ENCODE measurements around the gene ZNF33B. TPM values are rescaled to one million over a fixed set of nuclear protein-coding genes. Genes with fewer than 3 reads are reported as not detected.

The ZNF33B gene
- total RNA-seq, 1 experiment from 2014 or later: 21.1 TPM

- Histone ChIP-seq H3K4me1 (ENCODE audit: control insufficient read depth in 1 of 2, insufficient read depth in 2 of 2, low read length in 2 of 2) (no peaks in the 10 kb centered on the region), H3K4me3 (replicated peaks in 1 of 2; ENCODE audit: low read depth in 1 of 2, low read length in 2 of 2) (no peak overlapping the region), H3K4me2 (ENCODE audit: low read length) (no peak overlapping the region), H3K36me3 (ENCODE audit: control insufficient read depth in 1 of 2, insufficient read depth in 2 of 2, low read length in 2 of 2) (peaks cover 2 to 15% of the 10 kb centered on the region in 2 experiments), H2AFZ (ENCODE audit: low read depth, low read length, poor library complexity, severe bottlenecking) (no peak overlapping the region), H3K27ac (ENCODE audit: low read depth, low read length) (no peak overlapping the region), H3K9me3 (ENCODE audit: control insufficient read depth in 1 of 2, insufficient read depth in 1 of 2, low read depth in 1 of 2, low read length in 2 of 2) (no peaks in the 10 kb centered on the region), H3K9ac (ENCODE audit: low read length) (no peak overlapping the region), H3K9me2 (ENCODE audit: insufficient read depth) (no peaks in the 10 kb centered on the region), H3K79me2 (ENCODE audit: insufficient read depth, low read length) (peaks cover 7% of the 10 kb centered on the region; the same call in 1 of the 2 replicates), H4K20me1 (ENCODE audit: insufficient read depth) (no peaks in the 10 kb centered on the region), H3K27me3 (ENCODE audit: insufficient read depth, low read length) (no peaks in the 10 kb centered on the region)
- no peak for ATAC-seq
- ChIA-PET POLR2A (no interaction called here), CTCF (no interaction called here), RAD21 (ENCODE audit: low non-redundant PET in 1 of 2, low total read pairs in 2 of 2, uncharacterized antibody in 2 of 2, unreplicated experiment in 2 of 2) (no interaction called here)
- TF ChIP-seq POLR2A (IDR thresholded peaks at IDR 0.05; ENCODE audit: borderline replicate concordance, extremely low read depth, insufficient read depth, insufficient read length) (no peak), ELF1 (IDR thresholded peaks at IDR 0.05; ENCODE audit: borderline replicate concordance, low read depth) (no peak), RAD21 (IDR thresholded peaks at IDR 0.05; ENCODE audit: low read depth) (no peak), ZNF274 (IDR thresholded peaks at IDR 0.05; ENCODE audit: low read depth, low read length) (no peak), ZBTB33 (IDR thresholded peaks at IDR 0.05; ENCODE audit: extremely low read depth, insufficient replicate concordance, low read length) (no peak), EZH2phosphoT487 (IDR thresholded peaks at IDR 0.05; ENCODE audit: borderline replicate concordance) (no peak), SP1 (IDR thresholded peaks at IDR 0.05; ENCODE audit: low read depth) (no peak), CTCF (IDR thresholded peaks at IDR 0.05 in 2 of 3, conservative IDR thresholded peaks at IDR 0.05 in 1 of 3; ENCODE audit: borderline replicate concordance in 1 of 3, insufficient read depth in 1 of 3, low read depth in 2 of 3, low read length in 2 of 3) (no peak), ATF3 (IDR thresholded peaks at IDR 0.05) (no peak), SRF (IDR thresholded peaks at IDR 0.05; ENCODE audit: low read depth) (no peak), EZH2 (IDR thresholded peaks at IDR 0.05) (no peak), JUND (IDR thresholded peaks at IDR 0.05) (no peak)
- TF ChIP-seq, protein P1, sequence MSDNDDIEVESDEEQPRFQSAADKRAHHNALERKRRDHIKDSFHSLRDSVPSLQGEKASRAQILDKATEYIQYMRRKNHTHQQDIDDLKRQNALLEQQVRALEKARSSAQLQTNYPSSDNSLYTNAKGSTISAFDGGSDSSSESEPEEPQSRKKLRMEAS (IDR thresholded peaks at IDR 0.05): no peak
- BruUV-seq (replicated peaks): no TSS peak
- DNase-seq (ENCODE audit: low read depth, low spot score): no peak
- intact Hi-C loops (cut with micrococcal nuclease): no loop called here
Measured at GRCh38 chr10:42615419-42615818, 23.0 kb downstream of the ZNF33B start.

All from HCT116 (cell line).